GM21717 (cell line): ENCODE data around the gene CSH1.
"Not testable (repeated sequence)": the region's sequence is repeated elsewhere in the genome, so short reads cannot be mapped to it uniquely, and the experiment has no call there.

Experiments used
- ATAC-seq: cut with Tn5 transposase; IDR thresholded peaks from one replicate; pipeline ENCODE4 v1.9.1; 2021; ENCODE audit warnings: mild to moderate bottlenecking, moderate library complexity; ENCODE audit not compliant: unreplicated experiment

The CSH1 gene

DNA sequence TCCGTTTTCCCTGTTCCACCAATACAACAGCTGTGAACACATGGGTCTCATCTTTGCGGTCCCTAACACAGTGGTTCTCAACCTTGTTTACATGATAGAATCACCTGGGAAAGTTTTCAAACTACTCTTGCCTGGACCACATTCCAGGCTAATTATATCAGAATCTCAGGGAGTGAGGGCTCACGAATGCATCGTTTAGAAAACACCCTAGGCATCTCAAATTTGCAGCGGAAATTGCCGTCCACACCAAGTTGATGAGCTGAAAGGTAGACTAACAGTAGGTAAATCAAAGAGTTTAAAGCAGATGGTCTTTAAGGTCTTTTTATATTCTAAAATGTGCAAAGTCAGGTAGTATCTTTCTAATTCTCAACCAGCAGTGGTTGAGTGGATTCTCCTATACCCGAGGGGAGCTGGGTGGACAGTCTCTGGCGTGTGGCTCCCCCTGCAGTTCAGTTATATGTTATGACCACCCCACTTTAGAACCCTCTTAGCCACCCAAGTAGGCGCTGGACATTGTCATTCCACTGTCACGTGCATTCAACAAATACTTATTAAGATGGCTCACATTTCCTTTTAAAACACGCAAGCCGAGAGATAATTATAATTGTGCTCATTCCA, 10.9 kb upstream of the CSH1 start:
- ATAC-seq = not testable (repeated sequence)

GRCh38 chr17:63904796-63905195, 8.4 kb upstream of the CSH1 start:
- ATAC-seq = not testable (repeated sequence)

- ATAC-seq = not testable (repeated sequence)
Observed at GRCh38 chr17:63903787-63904201, 7.4 kb upstream of the CSH1 start.

DNA sequence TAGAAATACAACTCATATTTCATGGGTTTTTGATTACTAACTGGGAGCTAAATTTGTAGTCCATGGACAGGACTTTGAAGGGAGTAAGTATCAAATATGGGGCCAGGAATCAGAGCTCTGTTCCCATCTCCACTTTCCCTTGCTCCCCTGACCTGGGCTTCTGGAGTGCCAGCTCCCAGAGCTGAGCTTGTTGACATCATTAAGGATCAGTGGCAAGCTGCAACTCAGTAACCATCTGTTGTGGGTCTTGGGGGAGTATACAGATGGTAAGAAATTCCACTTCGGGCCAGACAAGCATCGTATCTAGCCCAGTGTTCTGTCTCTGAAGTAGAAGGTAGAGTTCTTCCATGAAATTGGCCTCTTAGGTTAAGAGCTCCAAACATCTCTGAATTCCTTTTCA, 5.6 kb upstream of the CSH1 start:
- ATAC-seq = not testable (repeated sequence)

- ATAC-seq = not testable (repeated sequence)
Observed at GRCh38 chr17:63898899-63899798, 2.8 kb upstream of the CSH1 start.

DNA sequence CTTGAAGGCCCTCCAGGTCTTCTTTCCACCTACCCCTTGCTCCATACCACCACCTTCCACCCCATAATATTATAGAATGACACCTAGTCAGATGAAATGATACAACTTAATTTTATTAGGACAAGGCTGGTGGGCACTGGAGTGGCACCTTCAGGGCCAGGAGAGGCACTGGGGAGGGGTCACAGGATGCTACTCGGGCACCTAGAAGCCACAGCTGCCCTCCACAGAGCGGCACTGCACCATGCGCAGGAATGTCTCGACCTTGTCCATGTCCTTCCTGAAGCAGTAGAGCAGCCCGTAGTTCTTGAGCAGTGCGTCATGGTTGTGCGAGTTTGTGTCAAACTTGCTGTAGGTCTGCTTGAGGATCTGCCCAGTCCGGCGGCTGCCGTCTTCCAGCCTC, 1.6 kb downstream of the CSH1 start:
- ATAC-seq = not testable (repeated sequence)

- ATAC-seq = not testable (repeated sequence)
Observed at GRCh38 chr17:63894021-63894420, 2.4 kb downstream of the CSH1 start.

- ATAC-seq = not testable (repeated sequence)
Observed at GRCh38 chr17:63892316-63893037, 3.9 kb downstream of the CSH1 start.

- not testable (repeated sequence) for ATAC-seq
Observed at GRCh38 chr17:63889026-63889848, 7.1 kb downstream of the CSH1 start.

DNA sequence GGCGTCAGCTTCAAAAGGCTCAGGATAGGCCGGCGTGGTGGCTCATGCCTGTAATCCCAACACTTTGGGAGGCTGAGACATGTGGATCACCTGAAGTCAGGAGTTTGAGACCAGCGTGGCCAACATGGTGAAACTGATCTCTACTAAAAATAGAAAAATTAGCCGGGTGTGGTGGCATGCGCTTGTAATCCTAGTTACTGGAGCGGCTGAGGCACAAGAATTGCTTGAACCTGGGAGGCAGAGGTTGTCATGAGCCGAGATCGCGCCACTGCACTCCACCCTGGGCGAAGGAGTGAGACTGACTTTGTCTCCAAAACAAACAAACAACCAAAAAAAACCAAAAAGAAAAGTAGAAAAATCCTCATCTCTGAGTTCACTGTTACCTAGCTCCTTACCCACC, 11.3 kb downstream of the CSH1 start:
- ATAC-seq = not testable (repeated sequence)

DNA sequence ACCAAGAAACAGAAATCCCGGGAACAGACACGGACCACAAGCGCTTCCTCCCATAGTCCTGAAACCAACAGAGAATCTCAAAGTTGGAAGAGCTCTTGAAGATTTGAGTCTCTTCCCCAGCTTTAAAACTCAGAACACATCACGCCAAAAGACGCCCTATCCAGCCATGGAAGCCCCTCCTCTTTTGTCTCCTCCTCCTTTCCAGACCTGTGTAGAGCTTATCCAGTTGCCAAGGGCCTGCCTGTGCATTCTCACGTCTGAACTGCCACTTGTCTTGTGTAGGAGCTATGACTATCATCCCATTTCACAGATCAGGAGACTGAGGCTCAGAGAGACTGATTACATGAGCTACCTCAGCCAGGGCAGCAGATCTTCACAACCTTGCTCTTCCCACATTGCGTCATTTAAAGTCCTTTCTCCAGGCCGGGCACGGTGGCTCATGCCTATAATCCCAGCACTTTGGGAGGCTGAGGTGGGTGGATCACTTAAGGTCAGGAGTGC, 13.7 kb downstream of the CSH1 start:
- not testable (repeated sequence) for ATAC-seq

DNA sequence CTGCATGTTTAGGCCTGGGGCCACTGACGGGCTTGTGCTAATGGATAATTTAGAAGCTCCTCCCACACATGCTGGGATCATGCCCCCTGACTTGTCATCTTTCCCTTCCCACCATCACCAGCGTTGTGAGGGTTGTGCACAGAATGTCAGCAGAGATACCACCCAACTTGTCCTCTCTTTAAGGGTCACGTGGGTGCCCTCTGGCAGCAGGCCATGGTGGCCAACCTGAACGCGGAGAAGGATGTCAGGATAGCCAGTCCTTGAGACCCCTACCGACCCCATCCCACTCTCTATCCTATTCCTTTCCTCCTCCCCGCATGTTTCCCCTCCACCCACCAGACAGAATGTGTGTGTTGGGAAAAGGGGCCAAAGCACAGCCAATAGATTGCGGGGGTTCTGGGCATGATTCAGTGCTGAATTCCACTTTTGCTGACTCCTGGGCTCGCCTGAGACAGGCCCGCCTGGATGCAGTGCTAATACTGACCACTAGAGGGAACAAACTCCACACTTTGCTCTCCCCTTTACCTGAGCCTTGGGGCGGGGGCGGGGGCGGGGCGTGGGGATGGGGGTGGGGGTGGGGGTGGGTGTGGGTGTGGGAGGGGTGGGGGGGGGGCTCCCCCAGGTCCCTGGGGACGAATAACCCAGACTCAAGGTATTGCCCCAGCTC, 14.3 kb downstream of the CSH1 start, which contains the start of gene GH2:
Gene GH2 (minus strand): TSS at position 10 of the 667 bp plus-strand sequence. CDS start 143 bp downstream, outside the sequence.
- ATAC-seq = no peak

DNA sequence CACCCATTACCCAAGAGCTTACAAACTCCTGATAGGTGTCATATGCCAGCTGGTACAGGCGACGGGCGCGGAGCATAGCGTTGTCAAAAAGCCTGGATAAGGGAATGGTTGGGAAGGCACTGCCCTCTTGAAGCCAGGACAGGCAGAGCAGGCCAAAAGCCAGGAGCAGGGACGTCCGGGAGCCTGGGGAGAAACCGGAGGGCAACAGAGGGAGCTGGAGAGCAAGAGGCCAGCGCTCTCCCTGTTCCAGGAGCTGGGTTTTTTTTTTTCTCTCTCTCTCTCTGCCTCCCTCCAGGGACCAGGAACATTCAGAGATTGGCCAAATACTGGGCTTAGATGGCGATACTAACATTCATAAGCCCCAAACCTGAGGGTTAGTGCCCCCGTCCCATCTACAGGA, 15.0 kb downstream of the CSH1 start:
- not testable (repeated sequence) for ATAC-seq

DNA sequence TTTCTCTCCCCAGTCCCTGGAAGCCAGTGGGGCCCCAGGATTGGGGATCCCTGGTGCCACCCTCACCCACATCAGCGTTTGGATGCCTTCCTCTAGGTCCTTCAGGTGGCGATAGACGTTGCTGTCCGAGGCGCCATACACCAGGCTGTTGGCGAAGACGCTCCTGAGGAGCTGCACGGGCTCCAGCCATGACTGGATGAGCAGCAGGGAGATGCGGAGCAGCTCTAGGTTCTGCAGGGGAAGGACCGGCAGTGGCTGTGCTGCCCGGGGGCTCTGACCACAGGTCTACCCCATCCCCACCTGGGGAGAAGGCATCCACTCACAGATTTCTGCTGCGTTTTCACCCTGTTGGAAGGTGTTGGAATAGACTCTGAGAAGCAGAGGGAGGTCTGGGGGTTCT, 15.7 kb downstream of the CSH1 start:
- no peak for ATAC-seq

DNA sequence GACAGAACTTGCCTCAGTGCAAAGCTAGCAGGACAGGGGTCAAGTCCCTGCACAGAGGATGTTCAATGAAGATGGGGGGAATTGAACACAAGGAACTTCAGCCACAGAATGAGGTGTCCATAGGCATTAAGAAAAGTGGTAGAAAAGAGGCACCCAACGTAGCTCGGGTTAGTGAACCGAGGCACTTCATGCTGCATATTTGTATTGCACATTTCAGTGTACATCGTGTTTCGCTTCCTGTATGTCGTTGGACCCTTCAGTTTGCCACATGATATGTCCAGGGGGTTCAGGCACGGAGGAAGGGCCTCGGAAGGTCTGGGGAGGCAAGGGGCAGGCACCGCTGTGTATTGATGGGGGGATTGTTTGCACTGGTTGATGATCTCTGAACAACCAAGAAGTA, 18.0 kb downstream of the CSH1 start:
- not testable (repeated sequence) for ATAC-seq

DNA sequence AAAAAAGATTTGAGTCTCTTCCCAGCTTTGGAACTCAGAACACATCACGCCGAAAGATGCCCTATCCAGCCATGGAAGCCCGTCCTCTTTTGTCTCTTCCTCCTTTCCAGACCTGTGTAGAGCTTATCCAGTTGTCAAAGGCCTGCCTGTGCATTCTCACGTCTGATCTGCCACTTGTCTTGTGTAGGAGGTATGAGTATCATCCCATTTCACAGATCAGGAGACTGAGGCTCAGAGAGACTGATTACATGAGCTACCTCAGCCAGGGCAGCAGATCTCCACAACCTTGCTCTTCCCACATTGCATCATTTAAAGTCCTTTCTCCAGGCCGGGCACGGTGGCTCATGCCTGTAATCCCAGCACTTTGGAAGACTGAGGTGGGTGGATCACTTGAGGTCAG, 21.7 kb downstream of the CSH1 start:
- not testable (repeated sequence) for ATAC-seq

GRCh38 chr17:63874061-63874626, 22.2 kb downstream of the CSH1 start:
- not testable (repeated sequence) for ATAC-seq

GRCh38 chr17:63873577-63873976, 22.8 kb downstream of the CSH1 start, which contains the start of gene CSH2:
CSH2 (minus strand) TSS chr17:63873677; CDS start chr17:63873614, 63 bp downstream.
- not testable (repeated sequence) for ATAC-seq
